GM12878 (cell line): ENCODE data around the gene LKAAEAR1.

Experiments used
- CBX3 ChIP-seq: fragments of 200-600 bp; sonication (generic); IDR thresholded peaks from 2 replicates; pipeline ENCODE4 v1.6.1; 2016; ENCODE audit warnings: low read depth, borderline replicate concordance
- NFXL1 ChIP-seq: fragments of 450-650 bp; IDR thresholded peaks from 2 replicates; pipeline ENCODE4 v1.6.1; 2017; ENCODE audit warnings: antibody characterized with exemption, mild to moderate bottlenecking, borderline replicate concordance
- POLR2A ChIP-seq: IDR thresholded peaks from 2 replicates; pipeline ENCODE4 v1.6.1; 2011; ENCODE audit warnings: low read depth, mild to moderate bottlenecking, low read length

- TF ChIP-seq NFXL1 (no peak), CBX3 (no peak), POLR2A (no peak)
Measured at GRCh38 chr20:64116541-64117431, 32.6 kb upstream of the LKAAEAR1 start.
